ENCODE data around the gene PRSS27. TPM values are rescaled to one million over a fixed set of nuclear protein-coding genes. Genes with fewer than 3 reads are reported as not detected.
A peak's percentile ranks its signal among the peaks of the same experiment; 100 is the strongest.
"Not testable (repeated sequence)": the region's sequence is repeated elsewhere in the genome, so short reads cannot be mapped to it uniquely, and the experiment has no call there.

Gene PRSS27
- total RNA-seq, 1 donor from 2014 or later: 2.9 TPM

GRCh38 chr16:2697401-2697948, 22.5 kb downstream of the PRSS27 start:
- no peak for TF ChIP-seq CTCF (IDR thresholded peaks at IDR 0.05; ENCODE audit: insufficient read depth, low read length, poor library complexity, severe bottlenecking)
- Histone ChIP-seq H3K27me3 (ENCODE audit: control insufficient read depth, insufficient read depth, low read length) (no peaks in the 10 kb centered on the region), H3K36me3 (ENCODE audit: control insufficient read depth, insufficient read depth, low read length) (peaks cover 2% of the 10 kb centered on the region), H3K4me3 (ENCODE audit: low read depth, low read length) (no peak overlapping the region)
- DNase-seq (ENCODE audit: low read depth): no peak

GRCh38 chr16:2696601-2697250, 23.3 kb downstream of the PRSS27 start:
- not testable (repeated sequence) for H3K36me3 ChIP-seq (ENCODE audit: control insufficient read depth, insufficient read depth, low read length); H3K4me3 ChIP-seq (ENCODE audit: low read depth, low read length); H3K27me3 ChIP-seq (ENCODE audit: control insufficient read depth, insufficient read depth, low read length); DNase-seq (ENCODE audit: low read depth)

GRCh38 chr16:2692948-2693651, 26.9 kb downstream of the PRSS27 start:
- DNase-seq (ENCODE audit: low read depth): peak; percentile 59
- no peaks in the 10 kb centered on the region for H3K27me3 ChIP-seq (ENCODE audit: control insufficient read depth, insufficient read depth, low read length)
- TF ChIP-seq CTCF (IDR thresholded peaks at IDR 0.05; ENCODE audit: insufficient read depth, low read length, poor library complexity, severe bottlenecking): no peak
- H3K36me3 ChIP-seq (ENCODE audit: control insufficient read depth, insufficient read depth, low read length): no peaks in the 10 kb centered on the region
- no peak overlapping the region for H3K4me3 ChIP-seq (ENCODE audit: low read depth, low read length)

- no peak overlapping the region for H3K4me3 ChIP-seq (ENCODE audit: low read depth, low read length)
- no peak for DNase-seq (ENCODE audit: low read depth)
- no peak for TF ChIP-seq CTCF (IDR thresholded peaks at IDR 0.05; ENCODE audit: insufficient read depth, low read length, poor library complexity, severe bottlenecking)
- H3K27me3 ChIP-seq (ENCODE audit: control insufficient read depth, insufficient read depth, low read length): no peaks in the 10 kb centered on the region
- no peaks in the 10 kb centered on the region for H3K36me3 ChIP-seq (ENCODE audit: control insufficient read depth, insufficient read depth, low read length)
These were observed 27.6 kb downstream of the PRSS27 start for GRCh38 chr16:2692251-2692947.

- TF ChIP-seq CTCF (IDR thresholded peaks at IDR 0.05; ENCODE audit: insufficient read depth, low read length, poor library complexity, severe bottlenecking): no peak
- no peak overlapping the region for H3K4me3 ChIP-seq (ENCODE audit: low read depth, low read length)
- H3K36me3 ChIP-seq (ENCODE audit: control insufficient read depth, insufficient read depth, low read length): no peaks in the 10 kb centered on the region
- H3K27me3 ChIP-seq (ENCODE audit: control insufficient read depth, insufficient read depth, low read length): no peaks in the 10 kb centered on the region
- no peak for DNase-seq (ENCODE audit: low read depth)
These were observed 28.4 kb downstream of the PRSS27 start for GRCh38 chr16:2691491-2692248.
